ENCODE measurements around the gene HOXB4. TPM values are rescaled to one million over a fixed set of nuclear protein-coding genes. Genes with fewer than 3 reads are reported as not detected.
A peak's percentile ranks its signal among the peaks of the same experiment; 100 is the strongest.

The HOXB4 gene
- total and polyA plus RNA-seq, 10 of the 15 experiments (the other 5 are each of a cell fraction or from before 2014, with no cell fraction given): 0.35 to 5.8 (median 3.0) TPM

- TF ChIP-seq IRF3 (IDR thresholded peaks at IDR 0.05): no peak
- no peak for TF ChIP-seq E2F4 (IDR thresholded peaks at IDR 0.05; ENCODE audit: low read depth, low read length)
- TF ChIP-seq SMAD1 (IDR thresholded peaks at IDR 0.05; ENCODE audit: low read depth, partially characterized antibody): no peak
- no peak for TF ChIP-seq STAT1 (conservative IDR thresholded peaks at IDR 0.05)
- TF ChIP-seq MEF2A (IDR thresholded peaks at IDR 0.05; ENCODE audit: insufficient read depth, low read depth, low read length): no peak
- TF ChIP-seq ETV6 (conservative IDR thresholded peaks at IDR 0.05 in 1 of 2, IDR thresholded peaks at IDR 0.05 in 1 of 2; ENCODE audit: borderline replicate concordance in 1 of 2, low read depth in 1 of 2): no peak
- TF ChIP-seq ZNF622 (IDR thresholded peaks at IDR 0.05): no peak
- TF ChIP-seq POLR2AphosphoS2 (IDR thresholded peaks at IDR 0.05; ENCODE audit: low read depth, low read length): no peak
These were observed 19.3 kb upstream of the HOXB4 start (continued) for GRCh38 chr17:48597528-48597777.

- Histone ChIP-seq H2AFZ (ENCODE audit: control insufficient read depth, low read depth, low read length) (peak overlapping the region; percentile 71; the same call in 1 of the 2 replicates), H3K4me2 (ENCODE audit: control insufficient read depth, insufficient read depth) (peak overlapping the region; percentile 66), H3K4me1 (ENCODE audit: control insufficient read depth, insufficient read depth, low read length) (peaks cover 10% of the 10 kb centered on the region), H3K9me3 (replicated peaks; ENCODE audit: control insufficient read depth, insufficient read depth, low read length) (no peaks in the 10 kb centered on the region), H3K36me3 (ENCODE audit: control insufficient read depth in 2 of 2, insufficient read depth in 2 of 2, low read length in 1 of 2) (no peaks in the 10 kb centered on the region), H3K27ac (ENCODE audit: control insufficient read depth, insufficient read depth) (no peak overlapping the region), H3K79me2 (ENCODE audit: control insufficient read depth, insufficient read depth, low read length) (no peaks in the 10 kb centered on the region), H3K4me3 (peak overlapping the region; percentile 79), H3K27me3 (replicated peaks in 1 of 2; ENCODE audit: control insufficient read depth in 2 of 2, insufficient read depth in 2 of 2, low read length in 1 of 2) (peaks cover 13 to 50% of the 10 kb centered on the region in 2 experiments), H4K20me1 (ENCODE audit: control insufficient read depth, insufficient read depth) (no peaks in the 10 kb centered on the region), H3K9ac (ENCODE audit: control insufficient read depth, insufficient read depth, low read length) (no peak overlapping the region)
- BruUV-seq (replicated peaks): no TSS peak
- intact Hi-C loops (cut with micrococcal nuclease; ENCODE audit: unreplicated experiment): no loop called here
- RAD21 ChIA-PET (ENCODE audit: unreplicated experiment): no interaction called here
- ATAC-seq (peak; percentile 4; the same call in 2 of the 3 replicates), DNase-seq (ENCODE audit: low read depth, low spot score) (no peak), FAIRE-seq (no peak)
- CTCF ChIA-PET: interaction anchor here (0.5 kb wide), 1 partner anchor 522 kb away, joined by 3 read pairs; no protein-coding TSS in a partner anchor
- POLR2A ChIA-PET: interaction anchor here (0.5 kb wide), 1 partner anchor 86 kb away, joined by 5 read pairs; no protein-coding TSS in a partner anchor
- WGBS (ENCODE audit: insufficient coverage, insufficient replicate concordance, low lambda C conversion rate, missing lambda C conversion rate): 7% methylated on average over 23 of the region's 26 CpGs
- SMC1A ChIA-PET (ENCODE audit: uncharacterized antibody, unreplicated experiment): interaction anchor here (1.0 kb wide), 2 partner anchors 84 to 323 kb away, joined by 3 to 4 read pairs; no protein-coding TSS in a partner anchor
- in situ Hi-C loops (cut with MboI): loop anchor here (5.0 kb wide), 1 partner anchor 335 kb away; no protein-coding TSS in a partner anchor
- no peak for TF ChIP-seq EED (IDR thresholded peaks at IDR 0.05; ENCODE audit: low read depth)
- no peak for TF ChIP-seq RB1 (IDR thresholded peaks at IDR 0.05; ENCODE audit: borderline replicate concordance)
- no peak for TF ChIP-seq HSF1 (IDR thresholded peaks at IDR 0.05; ENCODE audit: low read depth, low read length)
- TF ChIP-seq DPF2 (IDR thresholded peaks at IDR 0.05): no peak
- no peak for TF ChIP-seq ZSCAN29 (IDR thresholded peaks at IDR 0.05)
- TF ChIP-seq ZNF24 (IDR thresholded peaks at IDR 0.05): no peak
These were observed 18.8 kb upstream of the HOXB4 start for GRCh38 chr17:48596735-48597527.

All from GM12878 (cell line).